H9 (cell line): ENCODE measurements around the gene ALMS1. TPM values are rescaled to one million over a fixed set of nuclear protein-coding genes. Genes with fewer than 3 reads are reported as not detected.

Experiments used
- DNase-seq: peaks from one replicate; pipeline ENCODE4 v3.0.0-alpha.2; 2017
- H2AFZ ChIP-seq: one replicate; pipeline ENCODE4 v1.6.1; 2013; ENCODE audit warnings: mild to moderate bottlenecking, low read length, control low read depth, moderate library complexity
- H2AK5ac ChIP-seq: 2 replicates; pipeline ENCODE4 v1.6.1; 2013; ENCODE audit warnings: low read length, control low read depth, mixed read lengths; ENCODE audit not compliant: insufficient read length
- H2BK120ac ChIP-seq: one replicate; pipeline ENCODE4 v1.6.1; 2013; ENCODE audit warnings: low read depth, mild to moderate bottlenecking, low read length, control low read depth, inconsistent platforms; ENCODE audit not compliant: poor library complexity, severe bottlenecking
- H2BK12ac ChIP-seq: 2 replicates; pipeline ENCODE4 v1.6.1; 2013; ENCODE audit warnings: low read length, control low read depth, mixed read lengths, low read depth; ENCODE audit not compliant: insufficient read length
- H2BK15ac ChIP-seq: 2 replicates; pipeline ENCODE4 v1.6.1; 2013; ENCODE audit warnings: low read depth, low read length, control low read depth
- H2BK20ac ChIP-seq: one replicate; pipeline ENCODE4 v1.6.1; 2013; ENCODE audit warnings: low read depth, mild to moderate bottlenecking, low read length, control low read depth, inconsistent platforms; ENCODE audit not compliant: poor library complexity, severe bottlenecking
- H2BK5ac ChIP-seq: 2 replicates; pipeline ENCODE4 v1.6.1; 2013; ENCODE audit warnings: low read length, control low read depth, mixed read lengths; ENCODE audit not compliant: insufficient read length
- H3K14ac ChIP-seq: 2 replicates; pipeline ENCODE4 v1.6.1; 2013; ENCODE audit warnings: low read length, control low read depth; ENCODE audit not compliant: insufficient read depth
- H3K18ac ChIP-seq: 2 replicates; pipeline ENCODE4 v1.6.1; 2013; ENCODE audit warnings: low read depth, mild to moderate bottlenecking, mixed read lengths, low read length, control low read depth; ENCODE audit not compliant: insufficient read length
- H3K23ac ChIP-seq: 2 replicates; pipeline ENCODE4 v1.6.1; 2013; ENCODE audit warnings: low read length, control low read depth, mixed read lengths, low read depth; ENCODE audit not compliant: insufficient read length
- H3K23me2 ChIP-seq: 2 replicates; pipeline ENCODE4 v1.6.1; 2013; ENCODE audit warnings: low read depth, mild to moderate bottlenecking, mixed read lengths, low read length, control low read depth; ENCODE audit not compliant: insufficient read length, poor library complexity, severe bottlenecking
- H3K27ac ChIP-seq: 2 replicates; pipeline ENCODE4 v1.5.1; 2013; ENCODE audit warnings: low read length, control low read depth, mixed read lengths, low read depth; ENCODE audit not compliant: insufficient read length
- H3K27me3 ChIP-seq: 2 replicates; pipeline ENCODE4 v1.6.1; 2013; ENCODE audit warnings: low read length, control low read depth, inconsistent platforms; ENCODE audit not compliant: insufficient read depth
- H3K4ac ChIP-seq: 2 replicates; pipeline ENCODE4 v1.6.1; 2013; ENCODE audit warnings: low read depth, mild to moderate bottlenecking, control low read depth, inconsistent platforms, low read length, moderate library complexity
- H3K4me1 ChIP-seq: 2 replicates; pipeline ENCODE4 v1.6.1; 2013; ENCODE audit warnings: low read length, control low read depth, inconsistent platforms; ENCODE audit not compliant: insufficient read depth
- H3K4me2 ChIP-seq: 2 replicates; pipeline ENCODE4 v1.6.1; 2013; ENCODE audit warnings: low read length, control low read depth, mixed read lengths; ENCODE audit not compliant: insufficient read length, insufficient read depth
- H3K56ac ChIP-seq: 2 replicates; pipeline ENCODE4 v1.6.1; 2013; ENCODE audit warnings: low read depth, mild to moderate bottlenecking, mixed read lengths, low read length, control low read depth; ENCODE audit not compliant: insufficient read length
- H3K79me1 ChIP-seq: 2 replicates; pipeline ENCODE4 v1.6.1; 2013; ENCODE audit warnings: low read depth, mild to moderate bottlenecking, moderate library complexity, low read length, control low read depth, inconsistent platforms; ENCODE audit not compliant: insufficient read depth, poor library complexity, severe bottlenecking
- H3K79me2 ChIP-seq: 2 replicates; pipeline ENCODE4 v1.6.1; 2013; ENCODE audit warnings: low read length, control low read depth, inconsistent platforms; ENCODE audit not compliant: insufficient read depth
- H3K9ac ChIP-seq: 2 replicates; pipeline ENCODE4 v1.6.1; 2013; ENCODE audit warnings: low read length, control low read depth, mixed read lengths; ENCODE audit not compliant: insufficient read length; ENCODE audit errors: extremely low read depth
- H3K9me3 ChIP-seq: one replicate; pipeline ENCODE4 v1.6.1; 2013; ENCODE audit warnings: low read depth, low read length, inconsistent platforms; ENCODE audit not compliant: control insufficient read depth
- H3T11ph ChIP-seq: one replicate; pipeline ENCODE4 v1.6.1; 2013; ENCODE audit warnings: mild to moderate bottlenecking, low read length, control low read depth, inconsistent platforms
- H4K20me1 ChIP-seq: one replicate; pipeline ENCODE4 v1.6.1; 2013; ENCODE audit not compliant: control insufficient read depth, insufficient read length, insufficient read depth
- H4K5ac ChIP-seq: 2 replicates; pipeline ENCODE4 v1.6.1; 2013; ENCODE audit warnings: low read depth, mild to moderate bottlenecking, mixed read lengths, low read length, control low read depth; ENCODE audit not compliant: insufficient read length
- H4K8ac ChIP-seq: replicated peaks from 2 replicates; pipeline ENCODE4 v1.6.1; 2013; ENCODE audit warnings: low read length, control low read depth, mixed read lengths, low read depth; ENCODE audit not compliant: insufficient read length
- H4K91ac ChIP-seq: 2 replicates; pipeline ENCODE4 v1.6.1; 2013; ENCODE audit warnings: low read depth, mild to moderate bottlenecking, moderate library complexity, mixed read lengths, low read length, control low read depth; ENCODE audit not compliant: insufficient read length
- H3K27ac Mint-ChIP-seq, 3 experiments: 2 replicates in 2 of 3; 3 replicates in 1 of 3; pipeline ENCODE4 v1.8.0; 2020 to 2021; ENCODE audit warnings: mixed read lengths in 3 of 3, mild to moderate bottlenecking in 1 of 3, moderate library complexity in 1 of 3
- H3K27me3 Mint-ChIP-seq: 2 replicates; pipeline ENCODE4 v1.8.0; 2021; ENCODE audit warnings: low read depth, mild to moderate bottlenecking, moderate library complexity, mixed read lengths
- H3K36me3 Mint-ChIP-seq, 3 experiments: 2 replicates in 2 of 3; 3 replicates in 1 of 3; pipeline ENCODE4 v1.8.0; 2020 to 2021; ENCODE audit warnings: low read depth in 3 of 3, mixed read lengths in 3 of 3; ENCODE audit not compliant: insufficient read depth in 1 of 3
- H3K4me1 Mint-ChIP-seq, 2 experiments: 2 replicates each; pipeline ENCODE4 v1.8.0; 2020; ENCODE audit warnings: mixed read lengths in 2 of 2
- H3K4me3 Mint-ChIP-seq, 2 experiments: 2 replicates in 1 of 2; 3 replicates in 1 of 2; pipeline ENCODE4 v1.8.0; 2020 to 2021; ENCODE audit warnings: mild to moderate bottlenecking in 2 of 2, mixed read lengths in 2 of 2, moderate library complexity in 1 of 2
- H3K9me3 Mint-ChIP-seq, 2 experiments: 2 replicates in 1 of 2; 3 replicates in 1 of 2; pipeline ENCODE4 v1.8.0; 2020; ENCODE audit warnings: mild to moderate bottlenecking in 2 of 2, mixed read lengths in 2 of 2, moderate library complexity in 1 of 2
- WGBS: extraction: QIAGEN DNeasy Blood & Tissue Kit; methylation state at CpG from one replicate; pipeline ENCODE4 v1.1.7; 2013; ENCODE audit warnings: missing lambda C conversion rate, low lambda C conversion rate, mixed read lengths; ENCODE audit not compliant: insufficient read length; ENCODE audit errors: extremely low coverage; 5-methylcytosine and 5-hydroxymethylcytosine counted together
- total RNA-seq: library from RNA; stranded (reverse); gene quantifications from 2 replicates; pipeline ENCODE4 v1.2.1, GENCODE V29; 2021
- TF ChIP-seq, protein P1 (sequence below): fragments of 200-600 bp; sonication (generic); conservative IDR thresholded peaks from 3 replicates; pipeline ENCODE4 v1.8.0; 2021; ENCODE audit warnings: antibody characterized with exemption, mild to moderate bottlenecking

The ALMS1 gene
- total RNA-seq, 1 experiment from 2014 or later, result 36.2 TPM

DNA sequence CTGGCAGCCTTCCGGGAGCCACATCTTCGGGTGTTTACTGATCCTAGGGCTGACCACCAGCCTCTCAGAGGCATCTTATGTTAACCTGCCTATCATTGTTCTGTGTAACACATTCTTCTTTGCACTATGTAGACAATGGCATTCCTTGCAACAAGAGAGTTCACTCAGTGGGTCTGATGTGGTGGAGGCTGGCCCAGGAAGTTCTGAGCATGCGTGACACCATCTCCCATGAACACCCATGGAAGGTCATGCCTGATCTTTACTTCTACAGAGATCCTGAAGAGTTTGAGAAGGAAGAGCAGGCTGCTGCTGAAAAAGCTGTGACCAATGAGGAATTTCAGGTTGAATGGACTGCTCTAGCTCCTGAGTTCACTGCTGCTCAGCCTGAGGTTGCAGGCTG, 15.3 kb upstream of the ALMS1 start:
- Mint-ChIP-seq H3K27me3 (peaks cover 26% of the 10 kb centered on the region), H3K4me3 (no peak overlapping the region), H3K4me1 (peaks cover 3 to 6% of the 10 kb centered on the region in 2 experiments; a peak in 3 of 4 replicates), H3K9me3 (no peaks in the 10 kb centered on the region), H3K27ac (no peak overlapping the region), H3K36me3 (no peaks in the 10 kb centered on the region; a peak in 1 of 7 replicates)
- H3K79me2 ChIP-seq, result no peaks in the 10 kb centered on the region
- no peak overlapping the region for H4K5ac ChIP-seq
- H3K79me1 ChIP-seq, result no peaks in the 10 kb centered on the region
- H2BK15ac ChIP-seq, result no peak overlapping the region
- no peak overlapping the region for H2BK20ac ChIP-seq
- no CpG with 5 or more reads among the region's 3 CpGs for WGBS
- H3T11ph ChIP-seq, result no peak overlapping the region
- H2BK120ac ChIP-seq, result no peak overlapping the region
- H3K23me2 ChIP-seq, result no peaks in the 10 kb centered on the region
- H2AFZ ChIP-seq, result no peak overlapping the region
- no peak overlapping the region for H2BK12ac ChIP-seq
- no peak overlapping the region for H3K14ac ChIP-seq
- no peak overlapping the region for H3K56ac ChIP-seq
- no peak overlapping the region for H2AK5ac ChIP-seq
- no peaks in the 10 kb centered on the region for H3K4me1 ChIP-seq
- H3K4ac ChIP-seq, result no peak overlapping the region
- no peaks in the 10 kb centered on the region for H4K20me1 ChIP-seq
- H3K9me3 ChIP-seq, result no peaks in the 10 kb centered on the region
- H3K27ac ChIP-seq, result no peak overlapping the region
- no peak overlapping the region for H3K4me2 ChIP-seq
- no peak overlapping the region for H4K91ac ChIP-seq
- TF ChIP-seq, protein P1, sequence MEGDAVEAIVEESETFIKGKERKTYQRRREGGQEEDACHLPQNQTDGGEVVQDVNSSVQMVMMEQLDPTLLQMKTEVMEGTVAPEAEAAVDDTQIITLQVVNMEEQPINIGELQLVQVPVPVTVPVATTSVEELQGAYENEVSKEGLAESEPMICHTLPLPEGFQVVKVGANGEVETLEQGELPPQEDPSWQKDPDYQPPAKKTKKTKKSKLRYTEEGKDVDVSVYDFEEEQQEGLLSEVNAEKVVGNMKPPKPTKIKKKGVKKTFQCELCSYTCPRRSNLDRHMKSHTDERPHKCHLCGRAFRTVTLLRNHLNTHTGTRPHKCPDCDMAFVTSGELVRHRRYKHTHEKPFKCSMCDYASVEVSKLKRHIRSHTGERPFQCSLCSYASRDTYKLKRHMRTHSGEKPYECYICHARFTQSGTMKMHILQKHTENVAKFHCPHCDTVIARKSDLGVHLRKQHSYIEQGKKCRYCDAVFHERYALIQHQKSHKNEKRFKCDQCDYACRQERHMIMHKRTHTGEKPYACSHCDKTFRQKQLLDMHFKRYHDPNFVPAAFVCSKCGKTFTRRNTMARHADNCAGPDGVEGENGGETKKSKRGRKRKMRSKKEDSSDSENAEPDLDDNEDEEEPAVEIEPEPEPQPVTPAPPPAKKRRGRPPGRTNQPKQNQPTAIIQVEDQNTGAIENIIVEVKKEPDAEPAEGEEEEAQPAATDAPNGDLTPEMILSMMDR, result no peak
- no peak overlapping the region for H3K9ac ChIP-seq
- no peak for DNase-seq
- H3K23ac ChIP-seq, result no peak overlapping the region
- H3K18ac ChIP-seq, result no peak overlapping the region
- no peak overlapping the region for H2BK5ac ChIP-seq
- no peaks in the 10 kb centered on the region; the same call in none of the 2 replicates for H3K27me3 ChIP-seq
- no peak overlapping the region for H4K8ac ChIP-seq
